CD4-positive, alpha-beta T cell (primary cell): ENCODE measurements around the gene PI4KA. TPM values are rescaled to one million over a fixed set of nuclear protein-coding genes. Genes with fewer than 3 reads are reported as not detected.
"Not testable (repeated sequence)": the region's sequence is repeated elsewhere in the genome, so short reads cannot be mapped to it uniquely, and the experiment has no call there.

ENCODE experiments used
- ATAC-seq: fragments of 200-7000 bp; cut with Tn5 transposase; one replicate; pipeline ENCODE4 v1.10.0; 2022; ENCODE audit warnings: mild to moderate bottlenecking; ENCODE audit not compliant: poor library complexity
- CTCF ChIA-PET: fragments of 350-600 bp; sonication (Branson Sonifier 250); formaldehyde crosslinking; loops from one replicate; lab custom pipeline; 2021; ENCODE audit warnings: antibody characterized with exemption, inconsistent platforms; lab: Charles Lee
- POLR2A ChIA-PET: fragments of 350-600 bp; sonication (Branson Sonifier 250); formaldehyde crosslinking; loops from one replicate; lab custom pipeline; 2021; ENCODE audit warnings: antibody characterized with exemption, inconsistent platforms; lab: Charles Lee
- DNase-seq, 14 experiments: peaks; one replicate each; pipeline ENCODE4 v3.0.0-alpha.2; 2013 to 2020; ENCODE audit warnings: mixed read lengths in 2 of 14
- H3K27ac ChIP-seq, 2 donors: one replicate each; pipeline versions ENCODE4 v1.5.1 to v1.7.0; 2013; ENCODE audit warnings: low read length in 2 of 2, low read depth in 1 of 2, mild to moderate bottlenecking in 1 of 2
- H3K27me3 ChIP-seq, 2 experiments: 1 replicate in 1 of 2; 2 replicates in 1 of 2; pipeline versions ENCODE4 v1.6.1 to v1.7.0; 2013; ENCODE audit warnings: low read length in 2 of 2, control low read depth in 1 of 2, mild to moderate bottlenecking in 1 of 2, moderate library complexity in 1 of 2; ENCODE audit not compliant: insufficient read depth in 2 of 2, control insufficient read depth in 1 of 2
- H3K36me3 ChIP-seq: one replicate; pipeline ENCODE4 v1.6.1; 2013; ENCODE audit warnings: low read length, control low read depth; ENCODE audit not compliant: insufficient read depth
- H3K4me1 ChIP-seq: one replicate; pipeline ENCODE4 v1.6.1; 2013; ENCODE audit warnings: low read length, control low read depth; ENCODE audit not compliant: insufficient read depth
- H3K4me3 ChIP-seq: one replicate; pipeline ENCODE4 v1.5.1; 2013; ENCODE audit warnings: mild to moderate bottlenecking, low read length, moderate library complexity
- H3K9me3 ChIP-seq, 2 experiments: 1 replicate in 1 of 2; 2 replicates in 1 of 2; pipeline versions ENCODE4 v1.6.1 to v1.7.0; 2013; ENCODE audit warnings: low read length in 2 of 2, mild to moderate bottlenecking in 2 of 2, control low read depth in 1 of 2, moderate library complexity in 1 of 2; ENCODE audit not compliant: control insufficient read depth in 1 of 2, insufficient read depth in 1 of 2
- H3K27ac Mint-ChIP-seq: one replicate; pipeline ENCODE4 v1.8.0; 2020; ENCODE audit warnings: mixed read lengths
- H3K27me3 Mint-ChIP-seq: one replicate; pipeline ENCODE4 v1.8.0; 2021; ENCODE audit warnings: mixed read lengths
- H3K36me3 Mint-ChIP-seq: one replicate; pipeline ENCODE4 v1.8.0; 2021; ENCODE audit warnings: low read depth, mixed read lengths
- H3K4me1 Mint-ChIP-seq: one replicate; pipeline ENCODE4 v1.8.0; 2021; ENCODE audit warnings: low read depth, mixed read lengths
- H3K4me3 Mint-ChIP-seq: one replicate; pipeline ENCODE4 v1.8.0; 2020; ENCODE audit warnings: mild to moderate bottlenecking, mixed read lengths
- H3K9me3 Mint-ChIP-seq: one replicate; pipeline ENCODE4 v1.8.0; 2020; ENCODE audit warnings: mixed read lengths
- intact Hi-C, 2 experiments: fragments of 100-400 bp; cut with DNase I in 1 of 2; cut with micrococcal nuclease in 1 of 2; formaldehyde crosslinking; loops; one replicate each; pipeline versions ENCODE4 v1.15.1 to v1.9.0; 2023 to 2025; cut with DNase I, micrococcal nuclease
- total RNA-seq, 174 experiments: library from RNA in 2 of 174; stranded (reverse) in 2 of 174; gene quantifications; one replicate each; pipeline ENCODE4 v1.2.3 and lab custom pipeline; 2021 to 2026
- TF ChIP-seq, protein P1 (sequence below): fragments of 200-600 bp; IDR thresholded peaks from one replicate; pipeline ENCODE4 v1.8.0; 2022; ENCODE audit warnings: antibody characterized with exemption, mild to moderate bottlenecking

PI4KA gene
- total RNA-seq, 2 experiments from 2014 or later: 137 to 146 TPM

DNA sequence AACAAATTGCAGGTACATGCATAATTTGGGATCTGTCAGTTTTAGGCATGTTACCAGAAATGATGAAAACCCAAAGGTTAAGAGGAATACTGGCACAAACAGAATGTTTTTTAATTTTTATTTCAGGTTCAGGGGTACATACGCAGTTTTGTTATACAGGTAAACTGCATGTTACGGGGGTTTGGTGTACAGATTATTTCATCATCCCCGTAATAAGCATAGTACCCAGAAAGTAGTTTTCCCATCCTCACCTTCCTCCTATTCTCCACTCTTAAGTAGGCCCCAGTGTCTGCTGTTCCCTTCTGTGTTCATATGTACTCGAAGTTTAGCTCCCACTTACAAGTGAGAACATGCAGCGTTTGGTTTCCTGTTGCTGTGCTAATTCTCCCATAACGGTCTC, 33.0 kb downstream of the PI4KA start:
- no peaks in the 10 kb centered on the region for H3K27me3 ChIP-seq
- DNase-seq (no peak), ATAC-seq (no peak)
- peaks cover 82% of the 10 kb centered on the region for H3K36me3 Mint-ChIP-seq
- H3K27me3 Mint-ChIP-seq: no peaks in the 10 kb centered on the region
- CTCF ChIA-PET: no interaction called here
- H3K9me3 ChIP-seq: no peaks in the 10 kb centered on the region
- no peaks in the 10 kb centered on the region for H3K4me1 ChIP-seq
- H3K27ac Mint-ChIP-seq: no peak overlapping the region
- H3K4me1 Mint-ChIP-seq: no peaks in the 10 kb centered on the region
- no peak overlapping the region for H3K27ac ChIP-seq
- H3K4me3 ChIP-seq: no peak overlapping the region
- TF ChIP-seq, protein P1, sequence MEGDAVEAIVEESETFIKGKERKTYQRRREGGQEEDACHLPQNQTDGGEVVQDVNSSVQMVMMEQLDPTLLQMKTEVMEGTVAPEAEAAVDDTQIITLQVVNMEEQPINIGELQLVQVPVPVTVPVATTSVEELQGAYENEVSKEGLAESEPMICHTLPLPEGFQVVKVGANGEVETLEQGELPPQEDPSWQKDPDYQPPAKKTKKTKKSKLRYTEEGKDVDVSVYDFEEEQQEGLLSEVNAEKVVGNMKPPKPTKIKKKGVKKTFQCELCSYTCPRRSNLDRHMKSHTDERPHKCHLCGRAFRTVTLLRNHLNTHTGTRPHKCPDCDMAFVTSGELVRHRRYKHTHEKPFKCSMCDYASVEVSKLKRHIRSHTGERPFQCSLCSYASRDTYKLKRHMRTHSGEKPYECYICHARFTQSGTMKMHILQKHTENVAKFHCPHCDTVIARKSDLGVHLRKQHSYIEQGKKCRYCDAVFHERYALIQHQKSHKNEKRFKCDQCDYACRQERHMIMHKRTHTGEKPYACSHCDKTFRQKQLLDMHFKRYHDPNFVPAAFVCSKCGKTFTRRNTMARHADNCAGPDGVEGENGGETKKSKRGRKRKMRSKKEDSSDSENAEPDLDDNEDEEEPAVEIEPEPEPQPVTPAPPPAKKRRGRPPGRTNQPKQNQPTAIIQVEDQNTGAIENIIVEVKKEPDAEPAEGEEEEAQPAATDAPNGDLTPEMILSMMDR: no peak
- peaks cover 51% of the 10 kb centered on the region for H3K36me3 ChIP-seq
- H3K4me3 Mint-ChIP-seq: no peak overlapping the region
- intact Hi-C loops: no loop called here
- POLR2A ChIA-PET: no interaction called here
- H3K9me3 Mint-ChIP-seq: no peaks in the 10 kb centered on the region

DNA sequence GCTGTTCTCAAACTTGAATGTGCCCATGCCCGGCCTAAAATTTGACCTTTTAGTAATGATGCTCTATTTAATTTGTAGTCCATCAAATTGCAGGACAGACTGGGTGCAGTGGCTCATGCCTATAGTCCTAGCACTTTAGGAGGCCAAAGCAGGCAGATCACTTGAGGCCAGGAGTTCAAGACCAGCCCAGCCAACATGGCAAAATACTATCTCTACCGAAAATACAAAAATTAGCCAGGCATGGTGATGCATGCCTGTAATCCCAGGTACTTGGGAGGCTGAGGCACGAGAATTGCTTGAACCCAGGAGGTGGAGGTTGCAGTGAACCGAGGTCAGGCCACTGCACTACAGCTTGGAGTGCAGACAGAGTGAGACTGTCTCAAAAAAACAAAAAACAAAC, 33.4 kb downstream of the PI4KA start:
- H3K27ac Mint-ChIP-seq, H3K4me1 ChIP-seq, H3K4me3 ChIP-seq, H3K27ac ChIP-seq, H3K9me3 ChIP-seq, H3K27me3 Mint-ChIP-seq, CTCF ChIA-PET, H3K4me1 Mint-ChIP-seq, POLR2A ChIA-PET, H3K9me3 Mint-ChIP-seq, ATAC-seq, H3K27me3 ChIP-seq, intact Hi-C loops, H3K4me3 Mint-ChIP-seq, DNase-seq: not testable (repeated sequence)
- H3K36me3 Mint-ChIP-seq: peaks cover 82% of the 10 kb centered on the region
- H3K36me3 ChIP-seq: peaks cover 50% of the 10 kb centered on the region

DNA sequence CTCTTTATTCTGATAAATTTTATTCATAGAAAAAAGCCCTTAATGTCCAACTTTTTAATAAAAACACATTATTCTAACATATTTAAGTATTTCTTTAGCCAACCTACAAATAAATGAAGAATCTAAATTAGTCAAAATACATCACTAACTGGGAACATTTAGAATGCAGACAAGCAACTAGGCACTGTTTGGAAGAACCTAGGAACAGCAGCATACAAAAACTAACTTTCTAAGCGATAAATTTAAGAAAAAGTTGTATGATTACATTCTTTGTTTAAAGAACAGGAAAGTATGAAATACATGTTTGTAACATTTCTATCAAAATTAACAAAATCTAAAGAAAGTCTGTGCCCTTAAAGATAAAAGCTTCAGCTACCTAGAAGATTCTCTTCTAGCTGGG, 35.3 kb downstream of the PI4KA start:
- Mint-ChIP-seq H3K27ac (no peak overlapping the region), H3K4me3 (no peak overlapping the region), H3K4me1 (no peaks in the 10 kb centered on the region), H3K36me3 (peaks cover 82% of the 10 kb centered on the region), H3K27me3 (no peaks in the 10 kb centered on the region), H3K9me3 (no peaks in the 10 kb centered on the region)
- Histone ChIP-seq H3K27ac (no peak overlapping the region), H3K9me3 (no peaks in the 10 kb centered on the region), H3K27me3 (no peaks in the 10 kb centered on the region), H3K4me1 (no peaks in the 10 kb centered on the region), H3K36me3 (peaks cover 59% of the 10 kb centered on the region), H3K4me3 (no peak overlapping the region)
- no peak for DNase-seq
- intact Hi-C loops: no loop called here
- CTCF ChIA-PET: interaction anchor here (1.2 kb wide), 1 partner anchor 1174 kb away, joined by 3 read pairs; no protein-coding TSS in a partner anchor
- POLR2A ChIA-PET: no interaction called here
- no peak for ATAC-seq
- TF ChIP-seq, protein P1: no peak

DNA sequence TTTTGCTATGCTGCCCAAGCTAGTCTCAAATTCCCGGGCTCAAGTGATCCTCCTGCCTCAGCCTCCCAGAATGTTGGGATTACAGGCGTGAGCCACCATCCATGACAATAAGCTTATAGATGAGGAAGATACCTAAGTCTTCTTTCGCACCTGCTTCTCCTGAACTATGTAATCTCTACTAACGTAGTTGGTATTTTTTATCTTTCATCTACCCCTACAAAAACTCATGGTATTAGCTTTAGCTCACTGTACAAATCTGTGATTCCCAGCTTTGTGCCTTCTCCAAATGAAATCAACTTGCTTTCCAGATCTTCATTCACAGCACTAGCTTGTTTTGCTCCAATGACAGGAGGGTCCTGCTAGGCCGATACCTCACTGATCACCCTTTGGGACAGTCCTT, 36.4 kb downstream of the PI4KA start:
- H3K27ac ChIP-seq: no peak overlapping the region
- Mint-ChIP-seq H3K36me3 (peaks cover 80% of the 10 kb centered on the region), H3K27ac (peak overlapping the region; percentile 30), H3K4me1 (no peaks in the 10 kb centered on the region), H3K9me3 (no peaks in the 10 kb centered on the region), H3K4me3 (no peak overlapping the region), H3K27me3 (no peaks in the 10 kb centered on the region)
- no peaks in the 10 kb centered on the region for H3K9me3 ChIP-seq
- TF ChIP-seq, protein P1: no peak
- DNase-seq: no peak
- no peaks in the 10 kb centered on the region for H3K4me1 ChIP-seq
- no peak for ATAC-seq
- no peaks in the 10 kb centered on the region for H3K27me3 ChIP-seq
- ChIA-PET CTCF (interaction anchor here (0.6 kb wide), 1 partner anchor 1081 kb away, joined by 4 read pairs; no protein-coding TSS in a partner anchor), POLR2A (no interaction called here)
- no peak overlapping the region for H3K4me3 ChIP-seq
- peaks cover 67% of the 10 kb centered on the region for H3K36me3 ChIP-seq
- intact Hi-C loops: no loop called here

DNA sequence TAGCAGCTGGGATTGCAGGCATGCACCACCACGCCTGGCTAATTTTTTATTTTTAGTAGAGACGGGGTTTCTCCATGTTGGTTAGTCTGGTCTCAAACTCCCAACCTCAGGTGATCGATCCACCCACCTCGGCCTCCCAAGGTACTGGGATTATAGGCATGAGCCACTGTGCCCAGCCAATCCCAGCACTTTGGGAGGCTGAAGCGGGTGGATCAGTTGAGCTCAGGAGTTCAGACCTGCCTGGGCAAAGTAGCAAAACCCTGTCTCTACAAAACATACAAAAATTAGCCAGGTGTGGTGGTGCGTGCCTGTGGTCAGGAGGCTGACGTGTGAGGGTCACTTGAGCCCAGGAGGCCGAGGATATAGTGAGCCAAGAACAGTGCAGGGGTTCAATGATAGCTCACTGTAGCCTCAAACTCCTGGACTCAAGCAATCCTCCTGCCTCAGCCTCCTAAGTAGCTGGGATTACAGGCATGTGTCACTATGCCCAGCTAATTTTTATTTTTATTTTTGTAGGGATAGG, 36.8 kb downstream of the PI4KA start:
- ATAC-seq, H3K4me3 ChIP-seq, DNase-seq, H3K27ac ChIP-seq, H3K27ac Mint-ChIP-seq, H3K27me3 Mint-ChIP-seq, H3K9me3 Mint-ChIP-seq, POLR2A ChIA-PET, H3K9me3 ChIP-seq, intact Hi-C loops, H3K4me1 ChIP-seq, H3K27me3 ChIP-seq, H3K4me1 Mint-ChIP-seq, H3K4me3 Mint-ChIP-seq: not testable (repeated sequence)
- peaks cover 70% of the 10 kb centered on the region for H3K36me3 ChIP-seq
- H3K36me3 Mint-ChIP-seq: peaks cover 80% of the 10 kb centered on the region
- CTCF ChIA-PET: interaction anchor here (0.6 kb wide), 1 partner anchor 1082 kb away, joined by 4 read pairs; no protein-coding TSS in a partner anchor
